A549 (cell line): ENCODE data around the gene RAB11B. TPM values are rescaled to one million over a fixed set of nuclear protein-coding genes. Genes with fewer than 3 reads are reported as not detected.

ENCODE experiments used
- ATAC-seq, 2 experiments: fragments of 200-7000 bp in 1 of 2; fragments of >200 bp in 1 of 2; cut with Nextera tagmentation in 1 of 2; cut with Tn5 transposase in 1 of 2; 3 replicates each; pipeline versions ENCODE4 v1.8.0 to v1.9.1; 2018 to 2020; ENCODE audit warnings: mild to moderate bottlenecking in 1 of 2, moderate library complexity in 1 of 2
- CTCF ChIA-PET: fragments of 300-600 bp; sonication (Branson Sonifier 250); formaldehyde crosslinking; extraction: SDS; loops from one replicate; lab custom pipeline; 2021; ENCODE audit warnings: antibody characterized with exemption, inconsistent platforms; lab: Yijun Ruan, JAX
- POLR2A ChIA-PET: fragments of 350-600 bp; formaldehyde crosslinking; extraction: SDS; loops from one replicate; lab custom pipeline; 2021; ENCODE audit warnings: antibody characterized with exemption, inconsistent platforms; lab: Yijun Ruan, JAX
- DNase-seq, 2 experiments: peaks; one replicate each; pipeline versions ENCODE4 v3.0.0 to v3.0.0-alpha.2; 2011 to 2016; ENCODE audit warnings: low read depth in 1 of 2, low spot score in 1 of 2
- FAIRE-seq: peaks from 2 replicates; lab custom pipeline; 2011; peaks lifted over from hg19 to GRCh38; lab: Jason Lieb, UNC
- H3K27ac ChIP-seq, 2 experiments: fragments of >200 bp; sonication (Bioruptor Twin); formaldehyde crosslinking; 3 replicates each; pipeline ENCODE4 v1.5.1; 2016 to 2017
- H3K4me1 ChIP-seq: fragments of >200 bp; sonication (Bioruptor Twin); formaldehyde crosslinking; 3 replicates; pipeline ENCODE4 v1.6.1; 2016
- H3K4me2 ChIP-seq: fragments of >200 bp; sonication (Bioruptor Twin); formaldehyde crosslinking; 3 replicates; pipeline ENCODE4 v1.6.1; 2016
- H3K4me3 ChIP-seq: fragments of >200 bp; sonication (Bioruptor Twin); formaldehyde crosslinking; 3 replicates; pipeline ENCODE4 v1.5.1; 2016
- H3K9me3 ChIP-seq: fragments of >200 bp; sonication (Bioruptor Twin); formaldehyde crosslinking; 3 replicates; pipeline ENCODE4 v1.6.1; 2016
- BHLHE40 ChIP-seq: IDR thresholded peaks from 2 replicates; pipeline ENCODE4 v1.6.1; 2012; ENCODE audit warnings: low read depth, low read length, inconsistent platforms
- CBX2 ChIP-seq: fragments of 200-600 bp; sonication (generic); IDR thresholded peaks from 2 replicates; pipeline ENCODE4 v1.6.1; 2016; ENCODE audit warnings: low read depth, mild to moderate bottlenecking, borderline replicate concordance
- CBX8 ChIP-seq: fragments of 200-600 bp; sonication (generic); IDR thresholded peaks from 2 replicates; pipeline ENCODE4 v1.6.1; 2016
- CHD2 ChIP-seq: fragments of 150-350 bp; IDR thresholded peaks from 2 replicates; pipeline ENCODE4 v1.6.1; 2014; ENCODE audit warnings: low read length; ENCODE audit not compliant: partially characterized antibody
- EHF ChIP-seq: fragments of 250-450 bp; sonication (Bioruptor Pico); IDR thresholded peaks from 2 replicates; pipeline ENCODE4 v1.5.0; 2020; ENCODE audit warnings: mild to moderate bottlenecking
- ESRRA ChIP-seq: fragments of 150-350 bp; IDR thresholded peaks from 2 replicates; pipeline ENCODE4 v1.6.1; 2014; ENCODE audit warnings: mild to moderate bottlenecking, low read length, borderline replicate concordance
- FOSB ChIP-seq: fragments of 250-450 bp; sonication (Bioruptor Pico); IDR thresholded peaks from 2 replicates; pipeline ENCODE4 v1.5.0; 2020; ENCODE audit warnings: mild to moderate bottlenecking, moderate library complexity
- HEYL ChIP-seq: fragments of 250-450 bp; sonication (Bioruptor Pico); IDR thresholded peaks from 2 replicates; pipeline ENCODE4 v1.8.0; 2021; ENCODE audit warnings: mild to moderate bottlenecking, moderate library complexity
- HOXB13 ChIP-seq: fragments of 250-450 bp; sonication (Bioruptor Pico); IDR thresholded peaks from 2 replicates; pipeline ENCODE4 v1.5.0; 2020; ENCODE audit warnings: low read depth, mild to moderate bottlenecking, moderate library complexity
- KDM1A ChIP-seq: fragments of 200-600 bp; sonication (generic); IDR thresholded peaks from 2 replicates; pipeline ENCODE4 v1.6.1; 2016; ENCODE audit warnings: low read depth, mild to moderate bottlenecking
- KDM5A ChIP-seq: fragments of 200-600 bp; sonication (generic); IDR thresholded peaks from 2 replicates; pipeline ENCODE4 v1.6.1; 2016; ENCODE audit warnings: antibody characterized with exemption, mild to moderate bottlenecking
- NFE2L2 ChIP-seq: fragments of 150-350 bp; conservative IDR thresholded peaks from 2 replicates; pipeline ENCODE4 v1.6.1; 2014; ENCODE audit warnings: low read length
- POLR2AphosphoS2 ChIP-seq: conservative IDR thresholded peaks from 2 replicates; pipeline ENCODE4 v1.6.1; 2012; ENCODE audit warnings: low read length, improper control_type of control experiment, inconsistent platforms
- RAD21 ChIP-seq, 2 experiments: fragments of >200 bp in 1 of 2; sonication (Bioruptor Twin) in 1 of 2; formaldehyde crosslinking in 1 of 2; IDR thresholded peaks in 1 of 2; conservative IDR thresholded peaks in 1 of 2; 2 replicates in 1 of 2; 3 replicates in 1 of 2; pipeline ENCODE4 v1.6.1; 2012 to 2018; ENCODE audit warnings: inconsistent platforms in 1 of 2
- ZFP36 ChIP-seq: fragments of 450-650 bp; IDR thresholded peaks from 2 replicates; pipeline ENCODE4 v1.6.1; 2014; ENCODE audit warnings: borderline replicate concordance; ENCODE audit not compliant: partially characterized antibody
- WGBS: methylation state at CpG from one replicate; pipeline ENCODE4 v1.1.6; 2017; ENCODE audit errors: missing lambda C conversion rate; 5-methylcytosine and 5-hydroxymethylcytosine counted together
- polyA plus RNA-seq, 4 experiments: library from polyadenylated mRNA; depleted of rRNA in 3 of 4; stranded (reverse); fragments of >200 nt; fragmentation: RNase III in 1 of 4; extraction: RNeasy Plus Mini Kit Qiagen cat#74134 plus additional on column Dnase treatment in 1 of 4; gene quantifications; 2 replicates in 3 of 4; 3 replicates in 1 of 4; pipeline ENCODE4 v1.2.3, GENCODE V29; 2011 to 2017
- TF ChIP-seq, protein P1 (sequence below): IDR thresholded peaks from 2 replicates; pipeline ENCODE4 v1.6.1; 2012
- TF ChIP-seq, protein P2 (sequence below): fragments of >200 bp; sonication (Bioruptor Twin); formaldehyde crosslinking; IDR thresholded peaks from 3 replicates; pipeline ENCODE4 v1.5.1; 2016
- TF ChIP-seq, protein P3 (sequence below): fragments of 250-450 bp; sonication (Bioruptor Pico); IDR thresholded peaks from 2 replicates; pipeline ENCODE4 v1.5.0; 2021; ENCODE audit warnings: mild to moderate bottlenecking, moderate library complexity, borderline replicate concordance
- TF ChIP-seq, protein P4 (sequence below): fragments of 250-450 bp; sonication (Bioruptor Pico); IDR thresholded peaks from 2 replicates; pipeline ENCODE4 v1.5.0; 2020; ENCODE audit warnings: low read depth, mild to moderate bottlenecking, moderate library complexity
- TF ChIP-seq, protein P5 (sequence below): fragments of 200-600 bp; sonication (generic); IDR thresholded peaks from 2 replicates; pipeline ENCODE4 v1.6.1; 2016; ENCODE audit warnings: antibody characterized with exemption, mild to moderate bottlenecking, moderate library complexity

Gene RAB11B
- polyA plus RNA-seq, 2 of the 4 experiments (the other 2 are of a cell fraction) = 22.3 to 93.7 TPM

DNA sequence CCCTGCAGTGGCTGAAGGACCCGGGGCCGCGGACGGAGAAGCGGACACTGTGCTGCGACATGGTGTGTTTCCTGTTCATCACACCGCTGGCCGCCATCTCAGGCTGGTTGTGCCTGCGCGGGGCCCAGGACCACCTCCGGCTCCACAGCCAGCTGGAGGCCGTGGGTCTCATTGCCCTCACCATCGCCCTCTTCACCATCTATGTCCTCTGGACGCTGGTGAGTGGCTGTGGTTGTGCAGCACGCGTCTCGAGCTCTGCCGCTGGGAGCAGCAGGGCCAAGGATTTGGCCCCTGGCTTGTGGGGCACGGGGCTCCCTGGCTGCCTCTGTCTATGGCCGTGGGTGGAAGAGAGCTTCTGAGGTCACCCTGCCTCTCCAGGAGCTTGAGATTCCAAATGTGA is 40.5 kb downstream of the RAB11B start:
- Histone ChIP-seq H3K4me2 (no peak overlapping the region), H3K4me1 (peaks cover 11% of the 10 kb centered on the region), H3K9me3 (no peaks in the 10 kb centered on the region), H3K4me3 (no peak overlapping the region), H3K27ac (no peak overlapping the region)
- TF ChIP-seq FOSB (no peak), ZFP36 (no peak), NFE2L2 (no peak), RAD21 (conservative IDR thresholded peaks at IDR 0.05 in 1 of 2, IDR thresholded peaks at IDR 0.05 in 1 of 2) (no peak), CBX8 (no peak), CBX2 (no peak), HEYL (CRISPR knock-in tag) (no peak), POLR2AphosphoS2 (no peak), ESRRA (no peak), CHD2 (no peak)
- TF ChIP-seq, protein P1, sequence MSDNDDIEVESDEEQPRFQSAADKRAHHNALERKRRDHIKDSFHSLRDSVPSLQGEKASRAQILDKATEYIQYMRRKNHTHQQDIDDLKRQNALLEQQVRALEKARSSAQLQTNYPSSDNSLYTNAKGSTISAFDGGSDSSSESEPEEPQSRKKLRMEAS = no peak
- TF ChIP-seq, protein P2, sequence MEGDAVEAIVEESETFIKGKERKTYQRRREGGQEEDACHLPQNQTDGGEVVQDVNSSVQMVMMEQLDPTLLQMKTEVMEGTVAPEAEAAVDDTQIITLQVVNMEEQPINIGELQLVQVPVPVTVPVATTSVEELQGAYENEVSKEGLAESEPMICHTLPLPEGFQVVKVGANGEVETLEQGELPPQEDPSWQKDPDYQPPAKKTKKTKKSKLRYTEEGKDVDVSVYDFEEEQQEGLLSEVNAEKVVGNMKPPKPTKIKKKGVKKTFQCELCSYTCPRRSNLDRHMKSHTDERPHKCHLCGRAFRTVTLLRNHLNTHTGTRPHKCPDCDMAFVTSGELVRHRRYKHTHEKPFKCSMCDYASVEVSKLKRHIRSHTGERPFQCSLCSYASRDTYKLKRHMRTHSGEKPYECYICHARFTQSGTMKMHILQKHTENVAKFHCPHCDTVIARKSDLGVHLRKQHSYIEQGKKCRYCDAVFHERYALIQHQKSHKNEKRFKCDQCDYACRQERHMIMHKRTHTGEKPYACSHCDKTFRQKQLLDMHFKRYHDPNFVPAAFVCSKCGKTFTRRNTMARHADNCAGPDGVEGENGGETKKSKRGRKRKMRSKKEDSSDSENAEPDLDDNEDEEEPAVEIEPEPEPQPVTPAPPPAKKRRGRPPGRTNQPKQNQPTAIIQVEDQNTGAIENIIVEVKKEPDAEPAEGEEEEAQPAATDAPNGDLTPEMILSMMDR = no peak
- TF ChIP-seq, protein P3, sequence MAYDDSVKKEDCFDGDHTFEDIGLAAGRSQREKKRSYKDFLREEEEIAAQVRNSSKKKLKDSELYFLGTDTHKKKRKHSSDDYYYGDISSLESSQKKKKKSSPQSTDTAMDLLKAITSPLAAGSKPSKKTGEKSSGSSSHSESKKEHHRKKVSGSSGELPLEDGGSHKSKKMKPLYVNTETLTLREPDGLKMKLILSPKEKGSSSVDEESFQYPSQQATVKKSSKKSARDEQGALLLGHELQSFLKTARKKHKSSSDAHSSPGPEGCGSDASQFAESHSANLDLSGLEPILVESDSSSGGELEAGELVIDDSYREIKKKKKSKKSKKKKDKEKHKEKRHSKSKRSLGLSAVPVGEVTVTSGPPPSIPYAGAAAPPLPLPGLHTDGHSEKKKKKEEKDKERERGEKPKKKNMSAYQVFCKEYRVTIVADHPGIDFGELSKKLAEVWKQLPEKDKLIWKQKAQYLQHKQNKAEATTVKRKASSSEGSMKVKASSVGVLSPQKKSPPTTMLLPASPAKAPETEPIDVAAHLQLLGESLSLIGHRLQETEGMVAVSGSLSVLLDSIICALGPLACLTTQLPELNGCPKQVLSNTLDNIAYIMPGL = no peak
- TF ChIP-seq, protein P4, sequence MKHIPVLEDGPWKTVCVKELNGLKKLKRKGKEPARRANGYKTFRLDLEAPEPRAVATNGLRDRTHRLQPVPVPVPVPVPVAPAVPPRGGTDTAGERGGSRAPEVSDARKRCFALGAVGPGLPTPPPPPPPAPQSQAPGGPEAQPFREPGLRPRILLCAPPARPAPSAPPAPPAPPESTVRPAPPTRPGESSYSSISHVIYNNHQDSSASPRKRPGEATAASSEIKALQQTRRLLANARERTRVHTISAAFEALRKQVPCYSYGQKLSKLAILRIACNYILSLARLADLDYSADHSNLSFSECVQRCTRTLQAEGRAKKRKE = no peak
- ATAC-seq (no peak), DNase-seq (no peak), FAIRE-seq (no peak)
- CTCF ChIA-PET = interaction anchor here (0.5 to 0.6 kb wide), 2 partner anchors 19 to 69 kb away, joined by 3 read pairs; no protein-coding TSS in a partner anchor
- 95% methylated on average over 19 of the region's 20 CpGs for WGBS
- POLR2A ChIA-PET = no interaction called here

DNA sequence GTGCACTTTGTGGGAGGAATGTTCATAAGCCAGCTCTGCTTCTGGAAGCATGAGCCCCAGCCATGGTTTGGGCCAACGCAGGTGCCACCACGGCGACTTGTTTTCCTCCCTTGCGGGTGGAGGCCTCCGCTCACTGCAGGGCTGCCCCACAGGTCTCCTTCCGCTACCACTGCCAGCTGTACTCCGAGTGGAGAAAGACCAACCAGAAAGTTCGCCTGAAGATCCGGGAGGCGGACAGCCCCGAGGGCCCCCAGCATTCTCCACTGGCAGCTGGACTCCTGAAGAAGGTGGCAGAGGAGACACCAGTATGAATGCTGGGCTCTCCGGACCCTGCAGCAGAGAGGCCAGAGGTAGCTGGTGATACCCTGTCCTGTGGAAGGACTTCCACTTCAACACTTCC is 48.1 kb downstream of the RAB11B start:
- Histone ChIP-seq H3K4me1 (peaks cover 17% of the 10 kb centered on the region), H3K27ac (no peak overlapping the region), H3K9me3 (no peaks in the 10 kb centered on the region), H3K4me2 (no peak overlapping the region), H3K4me3 (no peak overlapping the region)
- DNase-seq (no peak), FAIRE-seq (no peak), ATAC-seq (no peak)
- TF ChIP-seq HOXB13 (CRISPR knock-in tag) (no peak), KDM1A (no peak), EHF (CRISPR knock-in tag) (no peak), BHLHE40 (no peak), KDM5A (no peak)
- TF ChIP-seq, protein P5, sequence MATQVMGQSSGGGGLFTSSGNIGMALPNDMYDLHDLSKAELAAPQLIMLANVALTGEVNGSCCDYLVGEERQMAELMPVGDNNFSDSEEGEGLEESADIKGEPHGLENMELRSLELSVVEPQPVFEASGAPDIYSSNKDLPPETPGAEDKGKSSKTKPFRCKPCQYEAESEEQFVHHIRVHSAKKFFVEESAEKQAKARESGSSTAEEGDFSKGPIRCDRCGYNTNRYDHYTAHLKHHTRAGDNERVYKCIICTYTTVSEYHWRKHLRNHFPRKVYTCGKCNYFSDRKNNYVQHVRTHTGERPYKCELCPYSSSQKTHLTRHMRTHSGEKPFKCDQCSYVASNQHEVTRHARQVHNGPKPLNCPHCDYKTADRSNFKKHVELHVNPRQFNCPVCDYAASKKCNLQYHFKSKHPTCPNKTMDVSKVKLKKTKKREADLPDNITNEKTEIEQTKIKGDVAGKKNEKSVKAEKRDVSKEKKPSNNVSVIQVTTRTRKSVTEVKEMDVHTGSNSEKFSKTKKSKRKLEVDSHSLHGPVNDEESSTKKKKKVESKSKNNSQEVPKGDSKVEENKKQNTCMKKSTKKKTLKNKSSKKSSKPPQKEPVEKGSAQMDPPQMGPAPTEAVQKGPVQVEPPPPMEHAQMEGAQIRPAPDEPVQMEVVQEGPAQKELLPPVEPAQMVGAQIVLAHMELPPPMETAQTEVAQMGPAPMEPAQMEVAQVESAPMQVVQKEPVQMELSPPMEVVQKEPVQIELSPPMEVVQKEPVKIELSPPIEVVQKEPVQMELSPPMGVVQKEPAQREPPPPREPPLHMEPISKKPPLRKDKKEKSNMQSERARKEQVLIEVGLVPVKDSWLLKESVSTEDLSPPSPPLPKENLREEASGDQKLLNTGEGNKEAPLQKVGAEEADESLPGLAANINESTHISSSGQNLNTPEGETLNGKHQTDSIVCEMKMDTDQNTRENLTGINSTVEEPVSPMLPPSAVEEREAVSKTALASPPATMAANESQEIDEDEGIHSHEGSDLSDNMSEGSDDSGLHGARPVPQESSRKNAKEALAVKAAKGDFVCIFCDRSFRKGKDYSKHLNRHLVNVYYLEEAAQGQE = no peak
- POLR2A ChIA-PET = no interaction called here
- WGBS = 88% methylated on average over 12 of the region's 12 CpGs
- CTCF ChIA-PET = interaction anchor here (0.6 to 1.6 kb wide), 4 partner anchors 11 to 167 kb away, joined by 3 to 7 read pairs (median 4); partner anchors contain the start of gene MARCHF2
